ENCODE data around the gene ALDH3A1.

GRCh38 chr17:19768046-19768782 lies 20.1 kb upstream of the ALDH3A1 start:
- TF ChIP-seq CTCF (IDR thresholded peaks at IDR 0.05) = no peak
- TF ChIP-seq POLR2A (IDR thresholded peaks at IDR 0.05) = no peak
